ENCODE results near the gene CBX8. TPM values are rescaled to one million over a fixed set of nuclear protein-coding genes. Genes with fewer than 3 reads are reported as not detected.
A peak's percentile ranks its signal among the peaks of the same experiment; 100 is the strongest.

Gene CBX8
- total and polyA plus RNA-seq, 2 of the 13 experiments (the other 11 are each of a cell fraction or from before 2014, with no cell fraction given) = 0.34 to 12.6 TPM

GRCh38 chr17:79811011-79811867, 14.4 kb upstream of the CBX8 start (continued):
- TF ChIP-seq FLYWCH1 (CRISPR knock-in tag; IDR thresholded peaks at IDR 0.05) (0 out of 2 replicates have a peak, but pooled peaks have one; percentile 30), STAT6 (CRISPR knock-in tag; IDR thresholded peaks at IDR 0.05; ENCODE audit: borderline replicate concordance) (no peak), MLLT10 (CRISPR knock-in tag; IDR thresholded peaks at IDR 0.05) (no peak), ZC3H13 (CRISPR knock-in tag; IDR thresholded peaks at IDR 0.05) (peak; percentile 30; the same call in 1 of the 2 replicates), ZNF530 (CRISPR knock-in tag; IDR thresholded peaks at IDR 0.05; ENCODE audit: low read depth) (no peak), MTF1 (CRISPR knock-in tag; IDR thresholded peaks at IDR 0.05) (no peak), ZNF24 (IDR thresholded peaks at IDR 0.05) (no peak), ZFY (CRISPR knock-in tag; IDR thresholded peaks at IDR 0.05) (peak; percentile 15; the same call in 1 of the 2 replicates), ZNF724P (CRISPR knock-in tag; IDR thresholded peaks at IDR 0.05; ENCODE audit: borderline replicate concordance) (0 out of 2 replicates have a peak, but pooled peaks have one; percentile 77), MYC (CRISPR knock-in tag; IDR thresholded peaks at IDR 0.05; ENCODE audit: borderline replicate concordance) (peak; percentile 77; the same call in 1 of the 2 replicates), KDM5B (CRISPR knock-in tag; IDR thresholded peaks at IDR 0.05; ENCODE audit: borderline replicate concordance) (peak; percentile 71; the same call in 1 of the 2 replicates), ZBTB2 (CRISPR knock-in tag; IDR thresholded peaks at IDR 0.05; ENCODE audit: low read depth) (no peak), ZNF619 (CRISPR knock-in tag; IDR thresholded peaks at IDR 0.05) (no peak), ZNF274 (CRISPR knock-in tag; IDR thresholded peaks at IDR 0.05) (peak; percentile 92), ZNF318 (CRISPR knock-in tag; IDR thresholded peaks at IDR 0.05) (0 out of 2 replicates have a peak, but pooled peaks have one; percentile 23), ZNF768 (CRISPR knock-in tag; IDR thresholded peaks at IDR 0.05) (peak; percentile 57)

Measured in HepG2 (cell line).